HCT116 (cell line): ENCODE measurements around the gene CST6. TPM values are rescaled to one million over a fixed set of nuclear protein-coding genes. Genes with fewer than 3 reads are reported as not detected.

ENCODE experiments used
- ATAC-seq: fragments of 200-7000 bp; cut with Tn5 transposase; 2 replicates; pipeline ENCODE4 v1.9.1; 2020; ENCODE audit warnings: mild to moderate bottlenecking, moderate library complexity
- BruUV-seq: library from RNA; stranded (reverse); fragments of 400-500 nt; replicated peaks from 2 replicates; lab custom pipeline; 2021; lab: Mats Ljungman, UMichigan
- CTCF ChIA-PET: fragments of 300-600 bp; sonication (Branson Sonifier 250); formaldehyde crosslinking; loops from one replicate; lab custom pipeline; 2021; ENCODE audit warnings: antibody characterized with exemption; lab: Charles Lee
- POLR2A ChIA-PET: fragments of 300-600, 350-600 bp; sonication (Branson Sonifier 250); formaldehyde crosslinking; loops from one replicate; lab custom pipeline; 2021; ENCODE audit warnings: antibody characterized with exemption; lab: Charles Lee
- RAD21 ChIA-PET, 2 experiments: fragments of 300-600 bp; sonication (Branson Sonifier 250); formaldehyde crosslinking; loops; one replicate each; lab custom pipeline; 2023; ENCODE audit warnings: low total read pairs in 2 of 2; ENCODE audit not compliant: uncharacterized antibody in 2 of 2, unreplicated experiment in 2 of 2, low non-redundant PET in 1 of 2; lab: Charles Lee
- DNase-seq: peaks from one replicate; pipeline ENCODE4 v3.0.0-alpha.2; 2010; ENCODE audit warnings: low read depth, low spot score
- H2AFZ ChIP-seq: fragments of 200-600 bp; shearing (Covaris generic), sonication (generic); 2 replicates; pipeline ENCODE4 v1.6.1; 2017; ENCODE audit warnings: low read depth, mixed run types, mixed read lengths, antibody characterized with exemption, low read length; ENCODE audit not compliant: poor library complexity, severe bottlenecking
- H3K27ac ChIP-seq: 2 replicates; pipeline ENCODE4 v1.5.1; 2012; ENCODE audit warnings: low read depth, low read length
- H3K27me3 ChIP-seq: fragments of 200-600 bp; sonication (generic); 2 replicates; pipeline ENCODE4 v1.6.1; 2016; ENCODE audit warnings: mixed run types, low read length, mixed read lengths; ENCODE audit not compliant: insufficient read depth
- H3K36me3 ChIP-seq, 2 experiments: fragments of 200-500 bp in 1 of 2; fragments of 200-600 bp in 1 of 2; sonication (Bioruptor generic) in 1 of 2; sonication (generic) in 1 of 2; 2 replicates each; pipeline versions ENCODE4 v1.5.1 to v1.6.1; 2014 to 2016; ENCODE audit warnings: low read length in 2 of 2, inconsistent platforms in 1 of 2, mixed read lengths in 1 of 2, mixed run types in 1 of 2; ENCODE audit not compliant: insufficient read depth in 2 of 2, control insufficient read depth in 1 of 2
- H3K4me1 ChIP-seq, 2 experiments: fragments of 200-600 bp in 1 of 2; sonication (generic) in 1 of 2; 2 replicates each; pipeline versions ENCODE4 v1.5.1 to v1.6.1; 2012 to 2017; ENCODE audit warnings: low read length in 2 of 2, inconsistent platforms in 1 of 2, mild to moderate bottlenecking in 1 of 2, mixed read lengths in 1 of 2, mixed run types in 1 of 2, moderate library complexity in 1 of 2; ENCODE audit not compliant: insufficient read depth in 2 of 2, control insufficient read depth in 1 of 2
- H3K4me2 ChIP-seq: fragments of 200-600 bp; sonication (generic); 2 replicates; pipeline ENCODE4 v1.6.1; 2017; ENCODE audit warnings: mixed run types, low read length, mixed read lengths
- H3K4me3 ChIP-seq, 2 experiments: fragments of 200-600 bp in 1 of 2; sonication (generic) in 1 of 2; replicated peaks in 1 of 2; 2 replicates each; pipeline ENCODE4 v1.5.1; 2011 to 2016; ENCODE audit warnings: low read length in 2 of 2, control low read depth in 1 of 2, low read depth in 1 of 2, mild to moderate bottlenecking in 1 of 2, mixed read lengths in 1 of 2, mixed run types in 1 of 2
- H3K79me2 ChIP-seq: fragments of 200-600 bp; sonication (generic); 2 replicates; pipeline ENCODE4 v1.6.1; 2017; ENCODE audit warnings: mild to moderate bottlenecking, mixed run types, low read length, moderate library complexity, mixed read lengths; ENCODE audit not compliant: insufficient read depth
- H3K9ac ChIP-seq: fragments of 200-600 bp; sonication (generic); 2 replicates; pipeline ENCODE4 v1.6.1; 2016; ENCODE audit warnings: low read length, mixed read lengths
- H3K9me2 ChIP-seq: fragments of 200-600 bp; sonication (generic), shearing (Covaris generic); 2 replicates; pipeline ENCODE4 v1.6.1; 2017; ENCODE audit warnings: mixed run types, mild to moderate bottlenecking, moderate library complexity; ENCODE audit not compliant: insufficient read depth
- H3K9me3 ChIP-seq, 2 experiments: fragments of 200-500 bp in 1 of 2; fragments of 200-600 bp in 1 of 2; sonication (Bioruptor generic) in 1 of 2; sonication (generic) in 1 of 2; 2 replicates each; pipeline ENCODE4 v1.6.1; 2014 to 2017; ENCODE audit warnings: low read length in 2 of 2, mixed read lengths in 2 of 2, inconsistent platforms in 1 of 2, low read depth in 1 of 2, mild to moderate bottlenecking in 1 of 2, mixed run types in 1 of 2, moderate library complexity in 1 of 2; ENCODE audit not compliant: control insufficient read depth in 1 of 2, insufficient read depth in 1 of 2
- H4K20me1 ChIP-seq: fragments of 200-600 bp; sonication (generic), shearing (Covaris generic); 2 replicates; pipeline ENCODE4 v1.6.1; 2017; ENCODE audit warnings: mixed run types, mild to moderate bottlenecking, moderate library complexity; ENCODE audit not compliant: insufficient read depth
- EGR1 ChIP-seq: IDR thresholded peaks from 2 replicates; pipeline ENCODE4 v1.6.1; 2012; ENCODE audit warnings: low read depth
- EZH2 ChIP-seq: fragments of 200-600 bp; sonication (generic); IDR thresholded peaks from 2 replicates; pipeline ENCODE4 v1.6.1; 2017; ENCODE audit warnings: antibody characterized with exemption, mixed run types
- POLR2A ChIP-seq: IDR thresholded peaks from 2 replicates; pipeline ENCODE4 v1.7.0; 2011; ENCODE audit warnings: borderline replicate concordance; ENCODE audit not compliant: insufficient read depth, insufficient read length; ENCODE audit errors: extremely low read depth
- POLR2AphosphoS5 ChIP-seq: IDR thresholded peaks from 2 replicates; pipeline ENCODE4 v1.6.1; 2011; ENCODE audit warnings: mild to moderate bottlenecking, low read depth, low read length, moderate library complexity
- SIN3A ChIP-seq: IDR thresholded peaks from 2 replicates; pipeline ENCODE4 v1.6.1; 2012; ENCODE audit warnings: low read depth
- SP1 ChIP-seq: IDR thresholded peaks from 2 replicates; pipeline ENCODE4 v1.6.1; 2012; ENCODE audit warnings: low read depth
- YY1 ChIP-seq: IDR thresholded peaks from 2 replicates; pipeline ENCODE4 v1.6.1; 2011; ENCODE audit warnings: low read length, low read depth, moderate library complexity, mild to moderate bottlenecking; ENCODE audit not compliant: insufficient replicate concordance; ENCODE audit errors: extremely low read depth
- ZFX ChIP-seq: fragments of 450-650 bp; IDR thresholded peaks from 2 replicates; pipeline ENCODE4 v1.6.1; 2017
- intact Hi-C: fragments of 100-400 bp; cut with micrococcal nuclease; formaldehyde crosslinking; loops from 2 replicates; pipeline ENCODE4 v1.10.0; 2022
- total RNA-seq: library from RNA; stranded (reverse); gene quantifications from one replicate; pipeline ENCODE4 v1.2.1, GENCODE V29; 2021; ENCODE audit not compliant: unreplicated experiment
- TF ChIP-seq, protein P1 (sequence below): IDR thresholded peaks from 2 replicates; pipeline ENCODE4 v1.6.1; 2012

CST6 gene
- total RNA-seq, 1 experiment from 2014 or later, result 68.1 TPM

DNA sequence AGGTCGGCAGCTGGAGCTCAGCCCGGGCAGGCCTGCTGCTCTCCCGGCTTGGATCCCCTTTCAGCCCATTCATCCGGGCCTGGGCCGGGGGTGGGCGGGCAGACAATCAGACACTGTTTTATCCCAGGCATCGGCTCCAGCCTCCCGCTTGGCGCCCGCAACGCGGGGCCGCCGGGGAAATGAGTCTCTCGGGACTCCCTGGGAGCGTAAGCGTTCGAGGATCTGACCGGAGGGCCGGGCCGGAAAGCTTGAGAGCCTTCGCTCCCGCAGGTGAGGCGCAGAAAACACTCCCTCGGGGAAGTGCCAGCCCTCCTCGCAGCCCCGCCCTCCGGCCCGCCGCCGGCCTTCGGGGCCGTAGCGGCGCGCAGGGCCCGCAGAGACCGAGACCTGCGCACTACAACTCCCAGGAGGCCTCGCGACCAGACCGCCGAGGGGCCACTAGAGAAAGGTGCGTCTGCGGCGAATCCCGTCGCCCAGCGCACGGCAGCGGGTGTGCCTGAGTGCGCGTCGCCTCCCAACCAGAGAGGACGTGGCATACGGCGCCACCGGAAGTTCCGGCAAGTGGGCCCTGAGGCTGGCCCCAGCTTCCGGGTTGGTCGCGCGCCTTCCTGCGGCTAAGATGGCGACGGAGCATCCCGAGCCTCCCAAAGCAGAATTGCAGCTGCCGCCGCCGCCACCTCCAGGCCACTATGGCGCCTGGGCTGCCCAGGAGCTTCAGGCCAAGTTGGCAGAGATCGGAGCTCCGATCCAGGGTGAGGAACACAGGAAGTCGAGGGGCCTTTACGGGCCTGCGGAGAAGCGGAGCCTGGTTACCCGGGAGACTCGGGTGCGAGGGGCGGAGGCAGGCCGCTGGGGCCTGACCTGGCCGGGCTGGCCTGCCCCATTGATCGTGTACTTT, 40.2 kb downstream of the CST6 start, which contains the start of gene SF3B2:
SF3B2 (plus strand) TSS at position 599 of the 898 bp plus-strand sequence; CDS start at position 620, 21 bp downstream.
- Histone ChIP-seq H3K9me3 (no peaks in the 10 kb centered on the region), H3K9me2 (no peaks in the 10 kb centered on the region), H3K4me2 (peak within 1 kb of the TSS; percentile 92), H3K27me3 (no peaks in the 10 kb centered on the region), H2AFZ (no peak within 1 kb of the TSS), H3K9ac (peak within 1 kb of the TSS; percentile 79), H3K36me3 (peaks cover 23 to 26% of the 10 kb centered on the region in 2 experiments; a peak in 3 of 4 replicates), H3K79me2 (peaks cover 45% of the 10 kb centered on the region), H4K20me1 (no peaks in the 10 kb centered on the region), H3K4me3 (peak within 1 kb of the TSS; percentile 79 to 100), H3K27ac (peak within 1 kb of the TSS; percentile 83), H3K4me1 (peaks cover 21% of the 10 kb centered on the region in 2 experiments)
- no peak; the same call in 1 of the 2 replicates for TF ChIP-seq EGR1
- peak; percentile 90 for TF ChIP-seq SP1
- peak; percentile 92 for TF ChIP-seq YY1
- TF ChIP-seq ZFX, result peak; percentile 90
- TF ChIP-seq SIN3A, result 0 out of 2 replicates have a peak, but pooled peaks have one; percentile 51
- no peak for TF ChIP-seq EZH2
- TF ChIP-seq, protein P1, sequence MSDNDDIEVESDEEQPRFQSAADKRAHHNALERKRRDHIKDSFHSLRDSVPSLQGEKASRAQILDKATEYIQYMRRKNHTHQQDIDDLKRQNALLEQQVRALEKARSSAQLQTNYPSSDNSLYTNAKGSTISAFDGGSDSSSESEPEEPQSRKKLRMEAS, result peak; percentile 76; the same call in 1 of the 2 replicates
- TF ChIP-seq POLR2AphosphoS5, result peak; percentile 81
- TF ChIP-seq POLR2A, result peak; percentile 22
- RAD21 ChIA-PET, result interaction anchor here in 1 of 2 experiments (0.8 kb wide), 1 partner anchor 50 kb away, joined by 4 read pairs; the partner anchor contains the start of genes BANF1 and EIF1AD
- intact Hi-C loops, result loop anchor here (1.0 kb wide), 1 partner anchor 51 kb away; no protein-coding TSS in a partner anchor
- no TSS peak for BruUV-seq
- DNase-seq (peak; percentile 96), ATAC-seq (peak; percentile 99)
- POLR2A ChIA-PET, result interaction anchor here (0.7 to 1.8 kb wide), 4 partner anchors 38 to 160 kb away, joined by 3 to 5 read pairs (median 3); partner anchors contain the start of genes BANF1 and EIF1AD
- CTCF ChIA-PET, result interaction anchor here (0.9 to 1.9 kb wide), 5 partner anchors 15 to 192 kb away, joined by 3 to 6 read pairs (median 4); partner anchors contain the start of genes BANF1 and EIF1AD
